IPS-18c (cell line): ENCODE results near the gene ADAR.

Experiments
- H3K4me3 ChIP-seq: 2 replicates; pipeline ENCODE4 v1.7.0; 2013; ENCODE audit warnings: low read depth, mild to moderate bottlenecking, low read length, moderate library complexity; ENCODE audit not compliant: insufficient read depth
- H3K9me3 ChIP-seq: one replicate; pipeline ENCODE4 v1.6.1; 2013; ENCODE audit warnings: mild to moderate bottlenecking, low read length, moderate library complexity; ENCODE audit not compliant: control insufficient read depth, insufficient read depth

The ADAR gene

DNA sequence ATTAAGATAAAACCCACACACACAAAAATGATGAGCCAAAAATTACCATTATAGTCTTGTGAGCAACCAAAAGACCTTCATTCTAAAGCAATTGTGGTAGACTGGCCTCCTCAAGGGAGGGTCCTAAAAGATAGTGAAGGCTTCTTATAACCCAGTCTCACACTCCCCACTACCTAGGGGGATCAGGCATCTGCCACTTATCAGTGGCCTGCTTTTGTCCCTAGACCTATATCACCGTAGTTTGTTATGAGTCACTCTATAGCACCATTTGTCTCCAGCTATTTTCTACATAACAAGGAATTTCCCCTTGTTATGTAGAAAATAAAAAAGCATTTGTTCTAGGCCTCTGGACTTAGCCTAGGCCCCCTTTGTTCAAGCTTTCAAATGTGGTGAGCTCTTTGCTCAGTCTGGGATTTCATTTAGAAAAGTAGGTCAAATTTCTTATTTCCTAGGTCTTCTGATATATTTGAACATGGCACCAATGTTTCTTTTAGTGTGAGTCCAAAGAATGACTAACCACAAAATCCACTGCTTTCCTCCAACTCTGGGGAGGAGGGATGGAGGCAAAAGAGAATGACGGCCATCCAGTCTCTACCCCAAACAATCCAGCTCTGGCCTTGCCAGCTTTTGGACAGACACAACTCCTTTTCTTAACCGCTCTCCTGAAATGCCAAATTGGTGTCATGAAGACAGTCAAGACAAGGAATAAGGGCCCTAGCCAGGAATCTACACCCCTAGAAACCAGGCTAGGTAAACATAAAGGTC is 8.9 kb downstream of the ADAR start:
- Histone ChIP-seq H3K9me3 (no peaks in the 10 kb centered on the region), H3K4me3 (no peak overlapping the region)

DNA sequence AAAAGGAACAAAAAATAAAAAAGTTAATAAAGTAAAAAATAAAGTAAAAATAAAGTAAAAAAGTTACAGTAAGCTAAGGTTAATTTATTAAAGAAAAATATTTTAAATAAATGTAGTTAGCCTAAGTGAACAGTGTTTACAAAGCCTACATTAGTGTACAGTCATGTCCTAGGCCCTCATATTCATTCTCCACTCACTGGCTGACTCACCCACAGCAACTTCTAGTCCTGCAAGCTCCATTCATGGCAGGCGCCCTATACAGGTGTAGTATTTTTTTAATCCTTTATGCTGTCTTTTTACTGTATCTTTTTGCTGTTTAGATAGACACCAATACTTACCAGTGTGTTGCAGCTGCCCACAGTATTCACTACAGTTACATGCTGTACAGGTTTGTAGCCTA is 12.4 kb downstream of the ADAR start:
- no peak overlapping the region for H3K4me3 ChIP-seq

GRCh38 chr1:154594811-154595210 is 13.2 kb downstream of the ADAR start:
- H3K4me3 ChIP-seq, result no peak overlapping the region
- no peaks in the 10 kb centered on the region for H3K9me3 ChIP-seq

More for the DNA sequence above, 12.4 kb downstream of the ADAR start:
- H3K9me3 ChIP-seq, result no peaks in the 10 kb centered on the region

DNA sequence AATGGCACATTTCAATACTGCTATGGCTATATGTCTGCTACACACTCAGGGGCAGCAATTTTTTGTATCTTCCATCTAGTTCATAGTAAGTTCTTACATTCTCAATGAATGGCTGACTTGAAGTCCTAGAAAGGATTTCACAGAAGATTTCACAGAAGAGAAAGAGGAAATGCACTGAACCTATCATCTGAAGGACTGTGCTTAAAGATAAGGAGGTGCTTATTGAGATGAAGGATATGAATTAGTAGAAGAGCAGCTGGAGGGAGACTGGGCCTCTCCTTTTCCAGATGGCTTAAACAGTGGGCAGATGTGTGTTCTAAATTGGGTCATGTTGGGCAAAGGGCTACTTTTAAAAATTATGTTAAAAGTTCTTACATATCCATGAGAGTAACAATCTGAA is 14.6 kb downstream of the ADAR start:
- Histone ChIP-seq H3K9me3 (no peaks in the 10 kb centered on the region), H3K4me3 (no peak overlapping the region)

DNA sequence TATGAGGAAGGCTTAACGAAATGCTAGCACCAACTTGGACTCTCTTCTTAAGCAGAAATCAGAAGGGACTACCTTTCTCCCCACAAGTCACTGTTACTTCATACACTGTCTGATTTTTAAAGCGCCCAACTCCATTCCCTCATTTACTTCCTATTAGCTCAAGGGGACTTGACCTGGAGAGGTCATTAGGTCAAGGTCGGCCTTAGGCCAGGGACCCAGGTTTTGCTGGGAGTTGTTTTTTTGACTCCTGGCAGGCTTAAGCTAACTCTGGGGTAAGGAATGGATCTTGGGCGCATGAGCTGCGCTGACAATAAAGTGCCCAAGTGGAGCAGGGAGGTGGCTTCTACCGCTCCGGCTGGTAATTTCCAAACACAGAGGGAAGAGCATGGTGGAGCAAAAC is 16.8 kb downstream of the ADAR start:
- H3K4me3 ChIP-seq, result no peak overlapping the region
- no peaks in the 10 kb centered on the region for H3K9me3 ChIP-seq

DNA sequence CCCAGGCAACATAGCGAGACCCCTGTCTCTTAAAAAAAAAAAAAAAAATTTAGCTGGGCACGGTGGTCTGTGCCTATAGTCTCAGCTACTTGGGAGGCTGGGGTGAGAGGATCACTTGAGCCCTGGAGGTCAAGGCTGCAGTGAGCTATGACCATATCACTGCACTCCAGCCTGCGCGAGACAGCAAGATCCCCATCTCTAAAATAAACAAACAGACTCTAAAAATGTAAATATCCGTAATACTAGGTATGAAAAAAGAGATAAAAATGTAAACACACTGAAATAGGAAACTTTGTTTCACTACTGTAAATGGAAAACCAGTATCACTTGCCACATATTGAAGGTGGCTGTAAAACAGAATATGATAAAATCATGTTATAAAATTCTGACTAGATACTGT is 17.2 kb downstream of the ADAR start:
- Histone ChIP-seq H3K9me3 (no peaks in the 10 kb centered on the region), H3K4me3 (no peak overlapping the region)

DNA sequence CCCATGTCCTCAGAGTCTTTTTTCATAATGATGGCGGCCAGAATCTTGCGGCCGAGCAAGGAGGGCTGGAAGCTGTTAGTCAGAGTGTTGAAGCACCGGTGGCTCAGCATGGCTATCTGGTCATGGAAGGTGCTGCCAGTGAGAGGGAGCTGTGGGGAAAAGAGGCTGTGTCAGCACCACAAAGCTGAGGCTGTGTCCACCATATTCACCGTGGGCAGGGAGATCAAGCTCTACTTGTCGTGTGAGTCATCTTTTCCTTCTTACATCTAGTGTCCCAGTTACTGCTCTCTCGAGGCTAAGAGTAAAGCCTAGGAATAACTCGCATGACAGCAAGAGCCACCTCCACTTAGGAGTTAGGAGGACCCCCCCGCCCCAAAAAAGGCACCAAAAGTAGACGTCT is 18.2 kb downstream of the ADAR start:
- H3K9me3 ChIP-seq, result no peaks in the 10 kb centered on the region
- no peak overlapping the region for H3K4me3 ChIP-seq

- H3K4me3 ChIP-seq, result no peak overlapping the region
- no peaks in the 10 kb centered on the region for H3K9me3 ChIP-seq
Measured at GRCh38 chr1:154586641-154587040, 21.3 kb downstream of the ADAR start.

GRCh38 chr1:154586231-154586630 is 21.8 kb downstream of the ADAR start:
- Histone ChIP-seq H3K9me3 (no peaks in the 10 kb centered on the region), H3K4me3 (no peak overlapping the region)

- H3K4me3 ChIP-seq, result no peak overlapping the region
- no peaks in the 10 kb centered on the region for H3K9me3 ChIP-seq
Measured at GRCh38 chr1:154584267-154584994, 23.6 kb downstream of the ADAR start.

DNA sequence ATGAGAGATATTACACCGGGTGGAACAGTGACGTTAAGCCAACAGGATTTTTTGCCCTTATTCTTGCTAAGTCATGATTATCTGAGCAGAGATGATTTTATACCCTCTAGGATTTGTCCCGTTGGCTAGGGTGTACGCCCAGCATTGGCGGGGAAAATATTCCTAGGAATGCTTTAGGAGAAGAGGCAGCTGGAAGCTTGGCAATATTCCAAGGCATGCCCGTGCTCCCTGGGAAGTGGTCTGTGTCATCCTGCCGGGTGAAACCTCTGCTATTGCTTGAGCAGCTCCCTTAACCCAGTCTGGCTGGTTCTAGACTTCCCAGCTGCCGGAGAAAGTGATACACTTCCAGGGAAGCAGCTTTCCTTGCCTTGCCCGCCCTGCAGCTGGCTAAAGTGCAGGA is 24.2 kb downstream of the ADAR start:
- Histone ChIP-seq H3K4me3 (no peak overlapping the region), H3K9me3 (no peaks in the 10 kb centered on the region)

DNA sequence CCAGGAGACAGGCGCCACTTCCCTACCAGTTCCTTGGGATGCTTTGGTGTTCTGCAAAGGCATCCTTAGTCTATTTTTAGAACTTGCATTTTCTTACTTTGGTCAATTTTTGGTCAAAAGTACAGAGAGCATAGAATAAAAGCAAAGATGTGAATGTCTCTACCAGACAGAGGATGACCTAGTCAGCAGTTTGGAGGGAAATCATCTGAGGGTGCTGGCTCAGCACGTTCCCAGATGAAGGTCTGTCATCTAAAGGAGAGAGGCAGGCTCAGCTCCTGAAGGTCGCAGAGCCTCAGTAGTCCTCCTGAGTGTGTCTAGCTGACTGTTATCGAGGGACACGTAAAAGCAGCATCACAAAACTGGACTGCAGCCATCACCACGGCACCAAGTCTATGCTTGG is 25.1 kb downstream of the ADAR start:
- H3K9me3 ChIP-seq, result no peaks in the 10 kb centered on the region
- no peak overlapping the region for H3K4me3 ChIP-seq

DNA sequence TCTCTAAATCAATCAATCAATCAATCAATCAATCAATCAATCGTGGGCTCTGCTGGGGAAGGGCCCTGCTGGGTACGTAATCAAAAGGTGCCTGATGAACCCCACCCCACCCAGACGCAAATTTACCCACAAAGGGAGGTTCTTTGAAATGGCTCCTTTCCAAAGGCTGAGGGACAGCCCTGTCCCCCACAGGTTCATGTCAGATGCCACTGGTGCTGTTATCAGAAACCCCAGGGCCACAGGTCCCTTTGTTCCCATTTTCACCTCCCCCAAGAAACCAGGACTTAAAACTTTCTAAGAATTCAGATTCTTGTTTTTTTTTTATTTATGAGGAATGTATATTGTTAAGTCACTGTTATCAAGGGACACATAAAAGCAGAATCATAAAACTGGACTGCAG is 26.2 kb downstream of the ADAR start:
- H3K9me3 ChIP-seq, result no peaks in the 10 kb centered on the region
- H3K4me3 ChIP-seq, result no peak overlapping the region

GRCh38 chr1:154579374-154579773 is 28.6 kb downstream of the ADAR start:
- no peak overlapping the region for H3K4me3 ChIP-seq
- H3K9me3 ChIP-seq, result no peaks in the 10 kb centered on the region

- Histone ChIP-seq H3K4me3 (no peak overlapping the region), H3K9me3 (no peaks in the 10 kb centered on the region)
Measured at GRCh38 chr1:154578058-154578418, 29.9 kb downstream of the ADAR start.

GRCh38 chr1:154577346-154578057 is 30.5 kb downstream of the ADAR start:
- no peaks in the 10 kb centered on the region for H3K9me3 ChIP-seq
- H3K4me3 ChIP-seq, result no peak overlapping the region; the same call in 1 of the 2 replicates

DNA sequence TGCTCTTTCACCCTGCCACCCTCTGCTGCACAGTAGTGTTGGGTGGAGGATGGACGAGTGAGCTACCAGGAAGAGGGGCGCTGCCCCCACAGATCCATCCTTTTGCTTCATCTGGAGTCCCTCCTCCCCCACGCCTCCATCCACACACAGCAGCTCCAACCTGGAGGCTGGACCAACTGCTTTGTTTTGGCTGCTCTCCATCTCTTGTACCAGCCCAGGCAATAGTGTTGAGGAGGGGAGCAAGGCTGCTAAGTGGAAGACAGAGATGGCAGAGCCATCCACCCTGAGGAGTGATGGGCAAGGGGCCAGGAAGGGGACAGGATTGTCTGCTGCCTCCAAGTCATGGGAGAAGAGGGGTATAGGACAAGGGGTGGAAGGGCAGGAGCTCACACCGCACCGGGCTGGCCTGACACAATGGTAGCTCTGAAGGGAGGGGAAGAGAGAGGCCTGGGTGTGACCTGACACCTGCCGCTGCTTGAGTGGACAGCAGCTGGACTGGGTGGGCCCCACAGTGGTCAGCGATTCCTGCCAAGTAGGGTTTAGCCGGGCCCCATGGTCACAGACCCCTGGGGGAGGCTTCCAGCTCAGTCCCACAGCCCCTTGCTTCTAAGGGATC is 31.9 kb downstream of the ADAR start:
- Histone ChIP-seq H3K4me3 (no peak overlapping the region), H3K9me3 (peaks cover 1% of the 10 kb centered on the region)
